GM18858 (cell line): ENCODE data around the gene SPAG9.

Experiments
- ATAC-seq: cut with Tn5 transposase; IDR thresholded peaks from one replicate; pipeline ENCODE4 v1.9.1; 2021; ENCODE audit not compliant: unreplicated experiment

The SPAG9 gene

GRCh38 chr17:50957600-50958575, 162.8 kb downstream of the SPAG9 start:
- no peak for ATAC-seq

DNA sequence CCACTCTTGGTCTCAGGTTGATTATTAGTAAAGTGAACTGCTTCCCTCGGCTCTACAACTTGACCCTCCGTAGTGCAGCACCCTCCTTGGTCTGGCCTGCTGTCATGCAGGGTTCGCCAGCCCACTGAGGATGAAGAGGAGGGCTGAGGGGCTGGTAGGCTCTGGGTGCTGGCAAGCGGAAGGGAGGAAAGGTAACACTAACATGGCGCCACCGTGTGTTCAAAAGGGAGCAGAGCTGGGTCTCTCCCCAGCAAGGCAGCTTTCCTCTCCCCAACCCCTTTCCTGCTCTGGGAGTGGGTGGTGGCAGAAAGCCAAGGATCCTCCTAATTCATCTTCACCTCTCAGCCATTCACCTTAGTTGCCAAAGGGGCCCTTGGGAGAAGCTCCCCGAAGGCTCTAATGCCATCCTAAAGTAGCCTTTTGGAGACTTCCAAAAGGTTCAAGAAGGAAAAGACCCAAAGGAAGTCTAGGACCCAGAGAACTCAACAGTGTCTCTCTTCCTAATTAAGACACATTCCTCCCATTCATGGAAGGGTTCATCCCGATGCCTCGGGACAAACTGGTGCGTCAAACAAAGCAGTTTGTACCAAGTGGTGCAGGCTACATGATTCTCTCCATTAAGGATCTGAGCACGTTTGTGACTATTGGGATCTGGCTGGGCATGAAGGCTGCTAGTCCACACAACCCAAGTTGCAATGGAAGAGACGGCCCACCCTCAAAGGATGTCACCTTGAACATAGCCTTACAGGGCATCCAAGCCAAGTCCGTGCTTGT, 163.7 kb downstream of the SPAG9 start:
- no peak for ATAC-seq

DNA sequence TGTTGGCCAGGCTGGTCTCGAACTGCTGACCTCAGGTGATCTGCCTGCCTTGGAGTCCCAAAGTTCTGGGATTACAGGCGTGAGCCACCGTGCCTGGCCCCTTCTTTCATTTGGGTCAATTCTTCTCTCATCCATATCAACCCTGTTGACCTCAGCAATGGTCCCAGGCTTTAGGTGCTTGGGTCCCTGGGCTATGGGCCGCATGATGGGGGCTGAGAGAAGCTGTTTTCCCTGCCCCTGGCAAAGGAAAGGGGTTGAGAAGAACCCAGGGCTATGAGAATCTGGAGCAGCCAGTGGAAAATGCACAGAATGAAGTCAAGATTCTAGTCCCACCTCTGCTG, 164.3 kb downstream of the SPAG9 start:
- no peak for ATAC-seq

- no peak for ATAC-seq
Observed at GRCh38 chr17:50955667-50956120, 165.0 kb downstream of the SPAG9 start.

DNA sequence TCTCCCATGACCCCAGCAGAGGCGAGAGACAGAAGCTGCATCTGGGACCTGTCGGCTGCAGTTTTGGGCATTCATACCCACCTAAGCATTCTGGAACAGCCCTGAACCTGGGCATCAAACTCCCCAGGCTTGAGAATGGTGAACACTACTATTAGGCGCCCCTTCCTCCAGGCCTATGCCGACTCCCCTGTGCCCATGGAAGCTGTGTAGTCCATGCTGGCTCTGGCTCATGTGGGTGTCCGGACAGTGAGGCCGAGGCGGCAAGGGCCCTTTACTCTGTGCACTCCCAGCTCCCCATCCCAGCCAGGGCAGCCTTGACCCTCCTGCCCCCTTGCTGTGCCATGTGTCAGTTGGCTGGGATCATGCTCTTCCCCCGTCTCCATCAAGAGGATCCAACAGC, 165.5 kb downstream of the SPAG9 start:
- ATAC-seq: no peak

- no peak for ATAC-seq
Observed at GRCh38 chr17:50954641-50955121, 166.0 kb downstream of the SPAG9 start.

DNA sequence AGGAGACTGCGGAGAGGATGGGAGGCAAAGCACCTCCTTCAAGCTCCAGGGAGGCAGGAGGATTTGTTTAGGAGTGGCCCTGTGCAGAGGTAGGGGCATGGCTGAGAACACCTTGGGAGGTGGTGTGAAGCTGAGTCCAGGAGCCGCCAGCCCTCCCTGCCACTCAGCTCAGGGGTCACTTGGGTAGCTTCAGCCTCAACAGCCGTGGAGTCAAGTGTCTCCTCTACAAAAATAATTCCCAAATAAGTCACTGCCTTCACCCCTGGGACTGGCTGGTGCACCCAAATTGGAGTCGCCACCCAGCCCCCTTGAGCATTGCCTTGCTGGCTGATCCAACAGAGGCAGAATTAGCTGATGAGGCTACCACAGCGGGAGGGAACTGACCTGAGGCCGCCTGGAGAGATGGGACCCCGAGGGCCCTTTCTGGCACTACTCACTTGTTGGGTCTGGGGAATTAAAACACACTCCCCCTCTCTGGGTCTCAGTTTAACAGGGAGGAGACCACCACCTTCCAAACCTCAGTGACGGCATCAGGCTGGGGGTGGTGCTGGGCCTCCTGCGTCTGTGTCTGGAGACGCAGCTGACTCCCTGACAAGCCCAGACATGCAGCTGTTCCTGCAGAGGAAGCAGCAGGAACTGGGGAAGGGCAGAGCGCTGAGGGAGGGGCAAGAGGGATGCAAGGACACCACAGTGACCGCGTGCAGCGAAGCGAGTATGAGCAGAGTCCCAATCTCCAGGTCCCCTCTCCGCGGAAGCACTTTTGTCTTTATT, 166.7 kb downstream of the SPAG9 start:
- no peak for ATAC-seq

GRCh38 chr17:50953518-50953830, 167.2 kb downstream of the SPAG9 start:
- no peak for ATAC-seq

GRCh38 chr17:50952889-50953288, 167.8 kb downstream of the SPAG9 start:
- ATAC-seq: no peak

- no peak for ATAC-seq
Observed at GRCh38 chr17:50952013-50952412, 168.7 kb downstream of the SPAG9 start.

- ATAC-seq: no peak
Observed at GRCh38 chr17:50949989-50950877, 170.4 kb downstream of the SPAG9 start.

GRCh38 chr17:50949128-50949988, 171.3 kb downstream of the SPAG9 start:
- no peak for ATAC-seq

GRCh38 chr17:50948711-50949110, 172.0 kb downstream of the SPAG9 start:
- ATAC-seq: no peak

GRCh38 chr17:50947782-50948543, 172.7 kb downstream of the SPAG9 start:
- no peak for ATAC-seq

GRCh38 chr17:50946891-50947781, 173.5 kb downstream of the SPAG9 start:
- ATAC-seq: no peak

- no peak for ATAC-seq
Observed at GRCh38 chr17:50946223-50946890, 174.3 kb downstream of the SPAG9 start.

GRCh38 chr17:50945779-50946222, 174.9 kb downstream of the SPAG9 start:
- ATAC-seq: no peak
